ENCODE measurements around the gene XRCC6. TPM values are rescaled to one million over a fixed set of nuclear protein-coding genes. Genes with fewer than 3 reads are reported as not detected.
A peak's percentile ranks its signal among the peaks of the same experiment; 100 is the strongest.

XRCC6 gene
- total RNA-seq, 4 donors from 2014 or later, result 141 to 200 (median 178) TPM

DNA sequence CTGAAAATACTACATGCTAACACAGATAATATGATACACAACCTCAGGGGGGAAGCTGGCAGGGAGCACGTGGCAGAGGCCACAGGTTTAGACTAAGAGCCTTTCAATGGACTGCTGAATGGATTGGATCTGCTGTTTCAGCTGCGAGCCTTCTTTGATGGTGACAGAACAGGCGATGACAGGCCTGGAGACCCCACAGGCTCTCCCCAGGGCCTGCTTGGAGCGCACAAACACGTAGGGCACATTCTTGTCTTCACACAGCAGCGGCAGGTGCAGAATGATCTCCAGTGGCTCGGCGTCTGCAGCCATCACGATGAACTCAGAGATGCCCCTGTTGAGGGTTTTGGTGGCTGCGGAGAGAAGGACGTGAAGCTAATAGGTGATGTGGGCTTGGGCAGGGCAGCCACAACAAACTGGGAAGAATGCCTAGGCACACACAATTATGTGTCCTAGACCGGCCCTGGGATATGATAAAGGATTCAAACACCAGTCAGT is 53.8 kb downstream of the XRCC6 start:
- WGBS, 2 donors, result 87 to 90% methylated on average over 12 of the region's 12 CpGs
- no peaks in the 10 kb centered on the region for H3K9me3 ChIP-seq
- DNase-seq (ENCODE audit: low spot score in 2 of 2), result no peak
- no peak overlapping the region for H3K27ac ChIP-seq
- no peaks in the 10 kb centered on the region for H3K27me3 ChIP-seq
- no peak overlapping the region for H3K4me3 ChIP-seq
- no peaks in the 10 kb centered on the region for H3K4me1 ChIP-seq
- H3K36me3 ChIP-seq, result peaks cover 0 to 71% (median 9%) of the 10 kb centered on the region in 3 donors
- TF ChIP-seq, protein P1, sequence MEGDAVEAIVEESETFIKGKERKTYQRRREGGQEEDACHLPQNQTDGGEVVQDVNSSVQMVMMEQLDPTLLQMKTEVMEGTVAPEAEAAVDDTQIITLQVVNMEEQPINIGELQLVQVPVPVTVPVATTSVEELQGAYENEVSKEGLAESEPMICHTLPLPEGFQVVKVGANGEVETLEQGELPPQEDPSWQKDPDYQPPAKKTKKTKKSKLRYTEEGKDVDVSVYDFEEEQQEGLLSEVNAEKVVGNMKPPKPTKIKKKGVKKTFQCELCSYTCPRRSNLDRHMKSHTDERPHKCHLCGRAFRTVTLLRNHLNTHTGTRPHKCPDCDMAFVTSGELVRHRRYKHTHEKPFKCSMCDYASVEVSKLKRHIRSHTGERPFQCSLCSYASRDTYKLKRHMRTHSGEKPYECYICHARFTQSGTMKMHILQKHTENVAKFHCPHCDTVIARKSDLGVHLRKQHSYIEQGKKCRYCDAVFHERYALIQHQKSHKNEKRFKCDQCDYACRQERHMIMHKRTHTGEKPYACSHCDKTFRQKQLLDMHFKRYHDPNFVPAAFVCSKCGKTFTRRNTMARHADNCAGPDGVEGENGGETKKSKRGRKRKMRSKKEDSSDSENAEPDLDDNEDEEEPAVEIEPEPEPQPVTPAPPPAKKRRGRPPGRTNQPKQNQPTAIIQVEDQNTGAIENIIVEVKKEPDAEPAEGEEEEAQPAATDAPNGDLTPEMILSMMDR (IDR thresholded peaks at IDR 0.05), result no peak
- TF ChIP-seq EP300 (IDR thresholded peaks at IDR 0.05), result no peak
- no peak for TF ChIP-seq POLR2A (IDR thresholded peaks at IDR 0.05)

GRCh38 chr22:41676134-41676533 is 55.0 kb downstream of the XRCC6 start:
- H3K4me1 ChIP-seq, result peaks cover 0 to 1% (median 0%) of the 10 kb centered on the region in 4 donors
- no peaks in the 10 kb centered on the region for H3K9me3 ChIP-seq
- 94 to 96% methylated on average over 4 of the region's 4 CpGs for WGBS, 2 donors
- no peak overlapping the region for H3K4me3 ChIP-seq
- TF ChIP-seq, protein P1 (IDR thresholded peaks at IDR 0.05), result no peak
- TF ChIP-seq POLR2A (IDR thresholded peaks at IDR 0.05) (no peak), EP300 (IDR thresholded peaks at IDR 0.05) (no peak)
- H3K36me3 ChIP-seq, result peaks cover 0 to 82% (median 13%) of the 10 kb centered on the region in 3 donors
- DNase-seq (ENCODE audit: low spot score in 2 of 2), result no peak
- no peaks in the 10 kb centered on the region for H3K27me3 ChIP-seq
- H3K27ac ChIP-seq, result no peak overlapping the region

GRCh38 chr22:41681616-41682015 is 60.5 kb downstream of the XRCC6 start:
- Histone ChIP-seq H3K4me1 (peaks cover 0 to 19% (median 0%) of the 10 kb centered on the region in 4 donors), H3K27me3 (no peaks in the 10 kb centered on the region), H3K36me3 (peaks cover 0 to 46% (median 7%) of the 10 kb centered on the region in 3 donors), H3K27ac (peak overlapping the region in 2 of 4 donors; percentile 87 to 90), H3K9me3 (no peaks in the 10 kb centered on the region), H3K4me3 (peak overlapping the region; percentile 43 to 62 (median 52))
- DNase-seq (ENCODE audit: low spot score in 2 of 2), result no peak
- WGBS, 2 donors, result 58 to 63% methylated on average over 14 of the region's 14 CpGs
- TF ChIP-seq, protein P1 (IDR thresholded peaks at IDR 0.05), result no peak
- TF ChIP-seq POLR2A (IDR thresholded peaks at IDR 0.05), result no peak
- no peak for TF ChIP-seq EP300 (IDR thresholded peaks at IDR 0.05)

DNA sequence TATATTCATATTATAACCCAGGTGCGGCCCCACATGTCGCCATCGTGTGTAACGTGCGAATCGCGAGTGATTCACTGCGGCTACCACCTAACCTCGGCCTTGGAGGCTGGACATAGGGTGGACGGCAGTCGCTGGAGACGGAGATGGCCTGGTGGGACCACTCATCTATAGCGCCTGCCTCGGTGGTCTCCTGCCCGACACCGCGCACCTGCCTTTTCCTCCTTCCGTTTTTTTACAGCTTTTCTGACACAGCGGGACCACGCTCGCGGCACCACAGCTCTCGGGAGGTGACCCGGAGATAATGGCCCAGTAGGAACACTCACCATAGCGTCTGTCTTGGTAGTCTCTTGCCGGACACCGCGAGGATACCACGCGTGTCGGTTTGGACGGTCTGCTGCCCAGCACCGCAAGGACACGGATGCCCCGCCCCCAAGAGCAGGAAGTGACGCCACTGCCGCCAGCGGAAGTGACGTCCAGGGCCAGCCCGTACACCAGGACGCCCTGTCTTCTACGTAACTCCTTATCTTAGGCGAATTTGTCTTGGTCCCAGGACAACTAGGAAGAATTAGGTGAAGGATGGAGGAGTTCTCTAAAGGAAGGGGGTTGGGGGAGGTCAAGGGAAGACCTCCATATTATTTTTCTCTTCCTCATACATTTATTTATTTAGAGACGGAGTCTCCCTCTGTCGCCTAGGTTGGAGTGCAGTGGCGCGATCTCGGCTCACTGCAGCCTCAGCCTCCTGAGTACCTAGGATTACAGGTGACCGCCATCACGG is 61.1 kb downstream of the XRCC6 start:
- DNase-seq (ENCODE audit: low spot score in 2 of 2), result peak; percentile 72 to 82
- H3K27me3 ChIP-seq, result no peaks in the 10 kb centered on the region
- TF ChIP-seq EP300 (IDR thresholded peaks at IDR 0.05) (peak; percentile 65 to 96), POLR2A (IDR thresholded peaks at IDR 0.05) (peak; percentile 71 to 85)
- TF ChIP-seq, protein P1 (IDR thresholded peaks at IDR 0.05), result no peak
- H3K36me3 ChIP-seq, result peaks cover 0 to 43% (median 7%) of the 10 kb centered on the region in 3 donors
- peak overlapping the region; percentile 43 to 62 (median 52) for H3K4me3 ChIP-seq
- H3K9me3 ChIP-seq, result no peaks in the 10 kb centered on the region
- peak overlapping the region; percentile 75 to 92 (median 88) for H3K27ac ChIP-seq
- peaks cover 0 to 25% (median 4%) of the 10 kb centered on the region in 4 donors for H3K4me1 ChIP-seq
- WGBS, 2 donors, result 36 to 41% methylated on average over 48 to 50 of the region's 50 CpGs

DNA sequence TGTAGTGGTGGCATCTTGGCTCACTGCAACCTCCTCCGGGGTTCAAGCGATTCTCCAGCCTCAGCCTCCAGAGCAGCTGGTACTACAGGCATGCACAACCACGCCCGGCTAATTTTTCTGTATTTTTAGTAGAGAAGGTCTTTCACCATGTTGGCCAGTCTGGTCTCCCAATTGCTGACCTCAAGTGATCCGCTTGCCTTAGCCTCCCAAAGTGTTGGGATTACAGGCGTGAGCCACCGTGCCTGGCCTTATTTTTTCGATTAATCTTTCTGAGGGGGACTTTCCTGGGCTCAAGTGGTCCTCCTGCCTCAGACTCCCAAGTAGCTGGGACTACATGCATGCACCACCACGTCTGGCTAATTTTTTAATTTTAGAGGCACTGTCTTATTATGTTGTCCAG is 62.0 kb downstream of the XRCC6 start:
- H3K9me3 ChIP-seq, result no peaks in the 10 kb centered on the region
- WGBS, 2 donors, result 90 to 92% methylated on average over 9 of the region's 9 CpGs
- no peaks in the 10 kb centered on the region for H3K27me3 ChIP-seq
- H3K4me3 ChIP-seq, result peak overlapping the region; percentile 43 to 62 (median 52)
- no peak for DNase-seq (ENCODE audit: low spot score in 2 of 2)
- H3K36me3 ChIP-seq, result peaks cover 0 to 35% (median 7%) of the 10 kb centered on the region in 3 donors
- peaks cover 0 to 33% (median 10%) of the 10 kb centered on the region in 4 donors for H3K4me1 ChIP-seq
- H3K27ac ChIP-seq, result peak overlapping the region in 3 of 4 donors; percentile 87 to 92 (median 90)
- TF ChIP-seq, protein P1 (IDR thresholded peaks at IDR 0.05), result no peak
- TF ChIP-seq EP300 (IDR thresholded peaks at IDR 0.05) (no peak), POLR2A (IDR thresholded peaks at IDR 0.05) (no peak)
